Measurements from ENCODE around the gene MANBA.

DNA sequence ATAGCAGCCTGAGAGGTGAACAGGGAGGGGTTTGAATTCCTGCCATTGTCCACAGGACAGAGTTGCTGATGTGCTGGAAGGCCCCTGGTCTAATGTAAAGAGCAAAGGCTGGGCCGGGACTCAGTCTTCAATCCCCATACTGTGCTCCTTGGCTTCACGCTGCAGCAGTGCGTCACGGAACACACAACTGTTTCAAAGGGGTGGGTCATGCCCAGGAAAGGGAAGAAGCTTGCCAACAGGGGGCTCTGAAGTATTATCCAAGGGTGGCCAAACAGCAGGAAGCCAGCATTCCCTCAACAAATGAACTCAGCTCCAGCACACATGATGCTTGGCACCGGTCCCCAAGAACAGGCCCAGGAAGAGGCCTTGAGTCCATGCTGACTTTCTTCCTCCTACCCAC lies 137.1 kb downstream of the MANBA start:
- TF ChIP-seq, protein P1, sequence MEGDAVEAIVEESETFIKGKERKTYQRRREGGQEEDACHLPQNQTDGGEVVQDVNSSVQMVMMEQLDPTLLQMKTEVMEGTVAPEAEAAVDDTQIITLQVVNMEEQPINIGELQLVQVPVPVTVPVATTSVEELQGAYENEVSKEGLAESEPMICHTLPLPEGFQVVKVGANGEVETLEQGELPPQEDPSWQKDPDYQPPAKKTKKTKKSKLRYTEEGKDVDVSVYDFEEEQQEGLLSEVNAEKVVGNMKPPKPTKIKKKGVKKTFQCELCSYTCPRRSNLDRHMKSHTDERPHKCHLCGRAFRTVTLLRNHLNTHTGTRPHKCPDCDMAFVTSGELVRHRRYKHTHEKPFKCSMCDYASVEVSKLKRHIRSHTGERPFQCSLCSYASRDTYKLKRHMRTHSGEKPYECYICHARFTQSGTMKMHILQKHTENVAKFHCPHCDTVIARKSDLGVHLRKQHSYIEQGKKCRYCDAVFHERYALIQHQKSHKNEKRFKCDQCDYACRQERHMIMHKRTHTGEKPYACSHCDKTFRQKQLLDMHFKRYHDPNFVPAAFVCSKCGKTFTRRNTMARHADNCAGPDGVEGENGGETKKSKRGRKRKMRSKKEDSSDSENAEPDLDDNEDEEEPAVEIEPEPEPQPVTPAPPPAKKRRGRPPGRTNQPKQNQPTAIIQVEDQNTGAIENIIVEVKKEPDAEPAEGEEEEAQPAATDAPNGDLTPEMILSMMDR (IDR thresholded peaks at IDR 0.05; ENCODE audit: low read depth, low read length): no peak
- TF ChIP-seq, protein P2, sequence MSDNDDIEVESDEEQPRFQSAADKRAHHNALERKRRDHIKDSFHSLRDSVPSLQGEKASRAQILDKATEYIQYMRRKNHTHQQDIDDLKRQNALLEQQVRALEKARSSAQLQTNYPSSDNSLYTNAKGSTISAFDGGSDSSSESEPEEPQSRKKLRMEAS (IDR thresholded peaks at IDR 0.05; ENCODE audit: low read depth, low read length): no peak
- no peak for TF ChIP-seq POLR2A (IDR thresholded peaks at IDR 0.05; ENCODE audit: extremely low read depth, insufficient read length)

Data from NB4 (cell line).